Transverse colon (tissue), 4 donors: ENCODE measurements around the gene MAGI2. TPM values are rescaled to one million over a fixed set of nuclear protein-coding genes. Genes with fewer than 3 reads are reported as not detected.

Source experiments
- DNase-seq: peaks from one replicate; pipeline ENCODE4 v3.0.0-alpha.2; 2019
- H3K27ac ChIP-seq, 4 donors: fragments of 200-600 bp; sonication (generic); 2 replicates each; pipeline ENCODE4 v1.5.1; 2016 to 2018; ENCODE audit warnings: inconsistent platforms in 4 of 4
- H3K27me3 ChIP-seq: fragments of 200-600 bp; sonication (generic); 2 replicates; pipeline ENCODE4 v1.5.1; 2017; ENCODE audit warnings: inconsistent platforms
- H3K36me3 ChIP-seq, 4 donors: fragments of 200-600 bp; sonication (generic); 2 replicates each; pipeline ENCODE4 v1.5.1; 2017 to 2019; ENCODE audit warnings: inconsistent platforms in 4 of 4
- H3K4me1 ChIP-seq, 4 donors: fragments of 200-600 bp; sonication (generic); 2 replicates each; pipeline ENCODE4 v1.5.1; 2017 to 2020; ENCODE audit warnings: inconsistent platforms in 4 of 4
- H3K4me3 ChIP-seq, 4 donors: fragments of 200-600 bp; sonication (generic); 1 replicate in 1 of 4; 2 replicates in 3 of 4; pipeline versions ENCODE4 v1.5.1 to v1.6.1; 2017 to 2019; ENCODE audit warnings: inconsistent platforms in 4 of 4
- H3K9me3 ChIP-seq, 2 donors: fragments of 200-600 bp; sonication (generic); 2 replicates each; pipeline ENCODE4 v1.5.1; 2017 to 2019; ENCODE audit warnings: inconsistent platforms in 2 of 2
- CTCF ChIP-seq, 5 experiments: fragments of 200-600 bp in 3 of 5; fragments of 450-650 bp in 2 of 5; sonication (generic) in 3 of 5; IDR thresholded peaks; 1 replicate in 2 of 5; 2 replicates in 3 of 5; pipeline ENCODE4 v1.5.1; 2016 to 2017; ENCODE audit warnings: antibody characterized with exemption in 5 of 5, inconsistent platforms in 3 of 5, mild to moderate bottlenecking in 2 of 5, moderate library complexity in 1 of 5
- EP300 ChIP-seq: sonication (generic); formaldehyde crosslinking; IDR thresholded peaks from one replicate; pipeline ENCODE4 v1.6.1; 2017; ENCODE audit warnings: antibody characterized with exemption, low read depth
- POLR2A ChIP-seq: fragments of 450-650 bp; IDR thresholded peaks from one replicate; pipeline ENCODE4 v1.6.1; 2016; ENCODE audit warnings: antibody characterized with exemption, mild to moderate bottlenecking, moderate library complexity
- POLR2AphosphoS5 ChIP-seq, 3 donors: sonication (generic); formaldehyde crosslinking; IDR thresholded peaks; one replicate each; pipeline ENCODE4 v1.6.1; 2016; ENCODE audit warnings: antibody characterized with exemption in 3 of 3
- WGBS, 2 donors: methylation state at CpG; one replicate each; pipeline ENCODE4 v1.1.5; 2018; ENCODE audit warnings: low coverage in 1 of 2; 5-methylcytosine and 5-hydroxymethylcytosine counted together
- in situ Hi-C, 4 donors: fragments of 200-750 bp; cut with MboI; loops; one replicate each; pipeline versions ENCODE4 v1.15.0 to v1.15.1; 2017; ENCODE audit warnings: low sequenced_read_pairs in 3 of 4, low pct_ligation_motif_present in 1 of 4, low pct_unique_long_range_greater_than_20kb in 1 of 4
- intact Hi-C: fragments of 100-400 bp; cut with DNase I; formaldehyde crosslinking; loops from one replicate; pipeline ENCODE4 v1.15.1; 2023; ENCODE audit warnings: low total_unique reads
- total RNA-seq, 4 donors: library from RNA; depleted of rRNA; stranded (reverse); fragments of >200 nt; gene quantifications; one replicate each; pipeline ENCODE4 v1.1.0, GENCODE V29; 2016

Gene MAGI2
- total RNA-seq, 4 donors from 2014 or later = 1.6 to 9.7 (median 4.1) TPM

GRCh38 chr7:78346827-78347226, 1106.6 kb downstream of the MAGI2 start:
- intact Hi-C loops (no loop called here), in situ Hi-C loops (no loop called here)
- TF ChIP-seq POLR2AphosphoS5 (IDR thresholded peaks at IDR 0.05) (no peak), POLR2A (no peak), EP300 (no peak), CTCF (IDR thresholded peaks at IDR 0.05) (no peak)
- DNase-seq = no peak
- no peak overlapping the region for H3K27ac ChIP-seq
- H3K4me1 ChIP-seq = no peaks in the 10 kb centered on the region
- 75 to 77% methylated on average over 3 to 4 of the region's 4 CpGs for WGBS, 2 donors
- H3K36me3 ChIP-seq = no peaks in the 10 kb centered on the region
- no peaks in the 10 kb centered on the region for H3K27me3 ChIP-seq
- no peaks in the 10 kb centered on the region for H3K9me3 ChIP-seq
- no peak overlapping the region for H3K4me3 ChIP-seq

GRCh38 chr7:78345979-78346378, 1107.5 kb downstream of the MAGI2 start:
- in situ Hi-C loops = no loop called here
- H3K27me3 ChIP-seq = no peaks in the 10 kb centered on the region
- H3K27ac ChIP-seq = no peak overlapping the region
- intact Hi-C loops = no loop called here
- WGBS, 2 donors = 33 to 47% methylated on average over 1 to 3 of the region's 3 CpGs
- no peaks in the 10 kb centered on the region for H3K4me1 ChIP-seq
- H3K4me3 ChIP-seq = no peak overlapping the region
- H3K36me3 ChIP-seq = no peaks in the 10 kb centered on the region
- TF ChIP-seq CTCF (IDR thresholded peaks at IDR 0.05) (no peak), EP300 (no peak), POLR2A (no peak), POLR2AphosphoS5 (IDR thresholded peaks at IDR 0.05) (no peak)
- DNase-seq = no peak
- no peaks in the 10 kb centered on the region for H3K9me3 ChIP-seq

- Histone ChIP-seq H3K27ac (no peak overlapping the region), H3K36me3 (no peaks in the 10 kb centered on the region), H3K9me3 (no peaks in the 10 kb centered on the region), H3K4me1 (no peaks in the 10 kb centered on the region), H3K4me3 (no peak overlapping the region), H3K27me3 (no peaks in the 10 kb centered on the region)
- intact Hi-C loops (no loop called here), in situ Hi-C loops (no loop called here)
- no peak for TF ChIP-seq POLR2AphosphoS5 (IDR thresholded peaks at IDR 0.05)
- no peak for TF ChIP-seq POLR2A
- no peak for TF ChIP-seq CTCF (IDR thresholded peaks at IDR 0.05)
- no peak for TF ChIP-seq EP300
- no peak for DNase-seq
- 71 to 88% methylated on average over 1 to 14 of the region's 14 CpGs for WGBS, 2 donors
Observed at GRCh38 chr7:78345293-78345911, 1108.1 kb downstream of the MAGI2 start.

- Histone ChIP-seq H3K4me3 (no peak overlapping the region), H3K27me3 (no peaks in the 10 kb centered on the region), H3K36me3 (no peaks in the 10 kb centered on the region), H3K9me3 (no peaks in the 10 kb centered on the region), H3K4me1 (no peaks in the 10 kb centered on the region), H3K27ac (no peak overlapping the region)
- TF ChIP-seq CTCF (IDR thresholded peaks at IDR 0.05) = no peak
- no peak for TF ChIP-seq POLR2A
- TF ChIP-seq EP300 = no peak
- TF ChIP-seq POLR2AphosphoS5 (IDR thresholded peaks at IDR 0.05) = no peak
- intact Hi-C loops (no loop called here), in situ Hi-C loops (no loop called here)
- 81 to 86% methylated on average over 3 of the region's 3 CpGs for WGBS, 2 donors
- DNase-seq = no peak
Observed at GRCh38 chr7:78334426-78334825, 1119.0 kb downstream of the MAGI2 start.
